ENCODE data around the gene RIMOC1.

GRCh38 chr5:41876678-41877077, 27.5 kb upstream of the RIMOC1 start:
- TF ChIP-seq SUZ12 (IDR thresholded peaks at IDR 0.05; ENCODE audit: extremely low read depth, insufficient read depth, insufficient read length), result no peak
- TF ChIP-seq YY1 (IDR thresholded peaks at IDR 0.05; ENCODE audit: insufficient read depth, insufficient read length), result no peak

All from NT2/D1 (cell line).